ENCODE measurements around the gene PDCD11.
A peak's percentile ranks its signal among the peaks of the same experiment; 100 is the strongest.

Gene PDCD11

GRCh38 chr10:103394180-103394579 is 2.2 kb upstream of the PDCD11 start:
- TF ChIP-seq, protein P1, sequence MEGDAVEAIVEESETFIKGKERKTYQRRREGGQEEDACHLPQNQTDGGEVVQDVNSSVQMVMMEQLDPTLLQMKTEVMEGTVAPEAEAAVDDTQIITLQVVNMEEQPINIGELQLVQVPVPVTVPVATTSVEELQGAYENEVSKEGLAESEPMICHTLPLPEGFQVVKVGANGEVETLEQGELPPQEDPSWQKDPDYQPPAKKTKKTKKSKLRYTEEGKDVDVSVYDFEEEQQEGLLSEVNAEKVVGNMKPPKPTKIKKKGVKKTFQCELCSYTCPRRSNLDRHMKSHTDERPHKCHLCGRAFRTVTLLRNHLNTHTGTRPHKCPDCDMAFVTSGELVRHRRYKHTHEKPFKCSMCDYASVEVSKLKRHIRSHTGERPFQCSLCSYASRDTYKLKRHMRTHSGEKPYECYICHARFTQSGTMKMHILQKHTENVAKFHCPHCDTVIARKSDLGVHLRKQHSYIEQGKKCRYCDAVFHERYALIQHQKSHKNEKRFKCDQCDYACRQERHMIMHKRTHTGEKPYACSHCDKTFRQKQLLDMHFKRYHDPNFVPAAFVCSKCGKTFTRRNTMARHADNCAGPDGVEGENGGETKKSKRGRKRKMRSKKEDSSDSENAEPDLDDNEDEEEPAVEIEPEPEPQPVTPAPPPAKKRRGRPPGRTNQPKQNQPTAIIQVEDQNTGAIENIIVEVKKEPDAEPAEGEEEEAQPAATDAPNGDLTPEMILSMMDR (IDR thresholded peaks at IDR 0.05; ENCODE audit: unreplicated experiment in 3 of 3) = no peak
- Mint-ChIP-seq H3K27me3 (ENCODE audit: low read depth) (no peaks in the 10 kb centered on the region), H3K4me3 (peak overlapping the region; percentile 97 to 99 (median 99)), H3K27ac (peak overlapping the region; percentile 31 to 55 (median 34)), H3K36me3 (ENCODE audit: low read depth) (peaks cover 38% of the 10 kb centered on the region), H3K4me1 (peaks cover 52% of the 10 kb centered on the region), H3K9me3 (no peaks in the 10 kb centered on the region)

- Mint-ChIP-seq H3K36me3 (ENCODE audit: low read depth) (peaks cover 45% of the 10 kb centered on the region), H3K4me3 (peak overlapping the region; percentile 97 to 99 (median 99)), H3K27me3 (ENCODE audit: low read depth) (no peaks in the 10 kb centered on the region), H3K4me1 (peaks cover 52% of the 10 kb centered on the region), H3K9me3 (no peaks in the 10 kb centered on the region), H3K27ac (peak overlapping the region; percentile 96 to 99 (median 98))
- TF ChIP-seq, protein P1 (IDR thresholded peaks at IDR 0.05; ENCODE audit: unreplicated experiment in 3 of 3) = no peak
These were observed 716 bp upstream of the PDCD11 start for GRCh38 chr10:103395754-103396066.

- peaks cover 52% of the 10 kb centered on the region for H3K4me1 Mint-ChIP-seq
- peak overlapping the region; percentile 96 to 99 (median 98) for H3K27ac Mint-ChIP-seq
- peak overlapping the region; percentile 97 to 99 (median 99) for H3K4me3 Mint-ChIP-seq
- no peaks in the 10 kb centered on the region for H3K27me3 Mint-ChIP-seq (ENCODE audit: low read depth)
- peaks cover 44% of the 10 kb centered on the region for H3K36me3 Mint-ChIP-seq (ENCODE audit: low read depth)
- H3K9me3 Mint-ChIP-seq = no peaks in the 10 kb centered on the region
- TF ChIP-seq, protein P1 (IDR thresholded peaks at IDR 0.05; ENCODE audit: unreplicated experiment in 3 of 3) = no peak
These were observed 312 bp downstream of the PDCD11 start for GRCh38 chr10:103396789-103397087.

DNA sequence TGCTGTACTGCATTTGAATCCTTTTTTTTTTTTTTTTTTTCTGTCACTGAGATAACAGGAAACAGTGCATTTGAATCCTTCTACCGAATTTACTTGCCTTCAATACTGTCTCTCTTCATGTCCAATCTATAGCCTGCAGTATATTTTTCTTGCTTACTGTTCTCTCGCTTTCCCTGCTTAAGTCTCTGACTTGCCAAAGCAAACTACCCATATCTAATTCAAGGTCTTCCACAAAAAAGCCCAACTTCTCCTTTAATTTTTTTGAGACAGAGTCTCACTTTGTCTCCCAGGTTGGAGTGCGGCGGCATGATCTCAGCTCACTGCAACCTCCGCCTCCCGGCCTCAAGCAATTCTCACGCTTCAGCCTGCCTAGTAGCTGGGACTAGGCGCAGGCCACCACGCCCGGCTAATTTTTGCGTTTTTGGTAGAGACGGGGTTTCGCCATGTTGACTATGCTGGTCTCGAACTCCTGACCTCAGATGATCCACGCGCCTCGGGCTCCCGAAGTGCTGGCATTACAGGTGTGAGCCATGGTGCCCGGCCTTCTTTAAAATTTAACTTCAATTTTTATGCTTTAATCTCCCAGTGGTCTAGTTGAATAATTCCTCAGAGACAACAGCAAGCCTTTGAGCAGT is 882 bp downstream of the PDCD11 start:
- Mint-ChIP-seq H3K36me3 (ENCODE audit: low read depth) (peaks cover 39% of the 10 kb centered on the region), H3K4me3 (peak overlapping the region; percentile 97 to 99 (median 99)), H3K9me3 (no peaks in the 10 kb centered on the region), H3K4me1 (peaks cover 52% of the 10 kb centered on the region), H3K27ac (peak overlapping the region; percentile 96 to 99 (median 98)), H3K27me3 (ENCODE audit: low read depth) (no peaks in the 10 kb centered on the region)
- TF ChIP-seq, protein P1 (IDR thresholded peaks at IDR 0.05; ENCODE audit: unreplicated experiment in 3 of 3) = no peak

DNA sequence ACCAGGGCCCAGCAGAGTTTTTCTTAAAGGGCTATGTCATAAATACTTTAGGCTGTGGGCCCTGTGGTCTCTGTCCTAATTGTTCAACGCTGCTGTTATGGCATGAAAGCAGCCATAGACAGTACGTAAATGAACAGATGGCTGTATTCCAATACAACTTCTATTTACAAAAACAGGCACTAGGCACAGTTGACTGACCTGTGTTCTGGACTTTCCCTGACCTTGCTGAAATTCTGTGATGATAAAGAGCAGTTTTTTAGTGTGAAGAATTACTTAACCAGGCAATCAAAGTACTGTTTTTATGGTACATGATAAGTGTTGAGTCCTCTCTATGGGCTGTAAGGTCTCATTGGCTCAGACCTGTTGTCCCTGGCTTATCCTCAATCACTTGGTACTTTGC is 17.1 kb downstream of the PDCD11 start:
- Mint-ChIP-seq H3K9me3 (no peaks in the 10 kb centered on the region), H3K4me1 (no peaks in the 10 kb centered on the region), H3K27me3 (ENCODE audit: low read depth) (no peaks in the 10 kb centered on the region), H3K27ac (no peak overlapping the region), H3K36me3 (ENCODE audit: low read depth) (peaks cover 80% of the 10 kb centered on the region), H3K4me3 (no peak overlapping the region)
- TF ChIP-seq, protein P1 (IDR thresholded peaks at IDR 0.05; ENCODE audit: unreplicated experiment in 3 of 3) = no peak

DNA sequence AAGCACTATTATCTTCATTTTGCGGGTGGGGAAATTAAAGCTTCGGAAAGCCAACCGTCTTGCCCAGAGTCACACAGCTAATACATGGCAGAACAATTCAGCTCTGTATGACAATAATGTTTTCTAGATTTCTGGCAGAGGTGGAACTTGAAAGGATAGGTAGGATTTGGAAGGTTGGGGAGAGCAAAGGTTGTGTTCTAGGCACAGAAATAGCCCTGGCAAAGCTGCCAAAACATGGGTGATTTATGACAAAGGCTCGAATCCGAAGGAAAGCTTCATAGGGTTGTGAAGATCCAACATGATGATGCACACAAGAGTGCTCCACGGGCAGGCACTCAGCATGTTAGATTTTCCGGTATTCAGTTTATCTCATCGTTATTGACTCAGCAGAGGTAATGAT is 19.2 kb downstream of the PDCD11 start:
- no peaks in the 10 kb centered on the region for H3K9me3 Mint-ChIP-seq
- no peaks in the 10 kb centered on the region for H3K4me1 Mint-ChIP-seq
- peaks cover 80% of the 10 kb centered on the region for H3K36me3 Mint-ChIP-seq (ENCODE audit: low read depth)
- H3K27me3 Mint-ChIP-seq (ENCODE audit: low read depth) = no peaks in the 10 kb centered on the region
- no peak overlapping the region for H3K4me3 Mint-ChIP-seq
- H3K27ac Mint-ChIP-seq = no peak overlapping the region
- TF ChIP-seq, protein P1 (IDR thresholded peaks at IDR 0.05; ENCODE audit: unreplicated experiment in 3 of 3) = no peak

All from nephron (organoid).